HG03469 (cell line): ENCODE measurements around the gene CDH4.

ENCODE experiments used
- ATAC-seq: cut with Tn5 transposase; IDR thresholded peaks from one replicate; pipeline ENCODE4 v1.9.1; 2021; ENCODE audit warnings: mild to moderate bottlenecking, moderate library complexity, moderate number of reproducible peaks; ENCODE audit not compliant: unreplicated experiment

CDH4 gene

DNA sequence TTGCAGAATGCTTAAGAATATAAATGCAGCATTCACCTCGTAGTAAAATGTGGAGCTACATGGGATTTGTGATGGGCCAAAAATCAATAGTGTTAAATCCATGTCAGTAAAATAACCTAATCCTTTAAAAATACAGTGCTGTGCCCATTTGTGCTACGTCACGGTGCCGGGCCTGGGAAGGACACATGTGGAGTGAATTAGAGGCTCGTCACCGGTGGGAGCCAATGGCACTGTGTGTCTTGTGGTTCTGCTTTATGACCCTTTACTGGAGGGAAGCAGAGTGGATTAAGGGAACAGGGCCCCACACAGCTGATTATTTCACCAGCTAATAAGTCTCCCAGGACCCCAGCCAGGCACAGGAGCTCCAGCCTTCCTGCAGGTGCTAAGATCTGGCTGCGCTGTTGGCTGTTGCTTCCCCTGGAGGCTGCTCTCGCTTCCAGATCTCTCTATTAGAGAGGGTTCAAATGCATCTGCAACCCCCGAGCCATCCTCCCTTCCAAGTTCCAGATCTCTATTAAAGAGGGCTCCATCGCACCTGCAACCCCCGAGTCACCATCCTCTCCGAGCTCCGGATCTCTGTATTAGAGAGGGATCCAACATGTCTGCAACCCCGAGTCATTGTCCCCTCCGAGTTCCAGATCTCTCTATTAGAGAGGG is 405.8 kb downstream of the CDH4 start:
- ATAC-seq: no peak

DNA sequence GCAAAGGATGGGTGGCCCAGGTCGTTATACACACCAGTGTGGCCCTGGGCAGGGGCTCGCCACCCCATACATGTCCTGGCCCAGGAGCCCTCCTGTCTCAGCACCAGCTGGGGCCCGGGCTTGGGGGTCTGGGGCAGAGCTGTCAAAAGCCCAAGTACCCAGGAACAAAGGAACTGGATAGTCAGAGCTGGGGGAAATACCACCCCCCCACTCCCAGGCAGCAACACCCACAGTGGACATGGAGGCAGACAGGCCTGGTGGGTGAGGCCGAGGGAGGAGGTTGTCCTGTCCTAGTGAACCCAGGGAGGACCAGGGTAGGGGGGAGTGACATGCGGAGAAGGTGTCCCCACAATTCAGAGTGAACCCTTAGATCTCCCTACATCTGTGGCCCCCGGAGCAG is 406.5 kb downstream of the CDH4 start:
- no peak for ATAC-seq

DNA sequence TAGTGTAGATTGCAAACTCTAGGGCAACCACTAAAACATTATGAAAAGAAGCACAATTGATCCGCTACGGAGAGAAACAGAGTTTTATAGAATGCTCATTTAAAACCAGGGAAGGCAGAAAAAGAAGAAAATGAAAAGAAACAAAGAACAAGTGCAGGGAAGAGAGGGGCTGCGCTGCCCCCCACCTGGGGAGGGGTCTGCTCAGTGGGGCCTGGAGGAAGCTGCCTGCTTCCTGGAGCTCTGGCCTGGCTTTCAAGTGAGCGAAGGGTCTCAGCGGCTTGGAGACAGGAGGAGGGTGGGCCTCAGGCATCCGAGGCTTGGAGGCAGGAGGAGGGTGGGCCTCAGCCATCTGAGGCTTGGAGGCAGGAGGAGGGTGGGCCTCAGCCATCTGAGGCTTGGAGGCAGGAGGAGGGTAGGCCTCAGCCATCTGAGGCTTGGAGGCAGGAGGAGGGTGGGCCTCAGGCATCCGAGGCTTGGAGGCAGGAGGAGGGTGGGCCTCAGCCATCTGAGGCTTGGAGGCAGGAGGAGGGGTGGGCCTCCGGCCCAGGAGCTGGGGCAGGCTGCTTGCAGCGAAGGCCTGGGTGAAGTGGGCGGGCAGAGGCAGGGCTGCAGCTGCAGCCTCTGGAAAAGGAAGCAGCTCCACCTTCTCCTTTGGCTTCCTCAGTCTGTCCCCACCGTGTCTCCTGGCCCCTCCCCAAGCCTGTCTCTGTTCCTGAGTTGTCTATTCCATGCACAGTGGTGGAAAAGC is 407.4 kb downstream of the CDH4 start:
- no peak for ATAC-seq

- ATAC-seq: no peak
Measured at GRCh38 chr20:61659994-61660346, 407.9 kb downstream of the CDH4 start.

DNA sequence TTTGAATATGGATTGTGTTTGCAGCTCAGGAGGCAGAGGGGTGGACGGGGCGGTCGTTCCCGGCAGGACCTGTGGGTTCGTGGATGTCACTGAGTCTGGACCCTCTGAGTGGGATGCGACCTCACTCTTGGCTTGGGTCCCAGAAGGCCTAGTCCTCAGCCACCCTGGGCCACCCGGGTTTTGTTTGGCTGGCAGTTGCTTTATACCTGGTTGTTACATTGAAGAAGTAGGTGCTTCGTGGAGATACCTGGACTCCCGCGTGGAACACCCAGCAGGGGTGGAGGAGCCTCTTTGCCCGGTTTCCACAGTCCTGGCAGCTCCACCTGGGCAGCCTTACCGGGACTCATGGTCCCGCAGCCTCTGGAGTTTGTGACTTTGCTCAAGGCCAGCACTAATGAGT is 408.5 kb downstream of the CDH4 start:
- no peak for ATAC-seq

DNA sequence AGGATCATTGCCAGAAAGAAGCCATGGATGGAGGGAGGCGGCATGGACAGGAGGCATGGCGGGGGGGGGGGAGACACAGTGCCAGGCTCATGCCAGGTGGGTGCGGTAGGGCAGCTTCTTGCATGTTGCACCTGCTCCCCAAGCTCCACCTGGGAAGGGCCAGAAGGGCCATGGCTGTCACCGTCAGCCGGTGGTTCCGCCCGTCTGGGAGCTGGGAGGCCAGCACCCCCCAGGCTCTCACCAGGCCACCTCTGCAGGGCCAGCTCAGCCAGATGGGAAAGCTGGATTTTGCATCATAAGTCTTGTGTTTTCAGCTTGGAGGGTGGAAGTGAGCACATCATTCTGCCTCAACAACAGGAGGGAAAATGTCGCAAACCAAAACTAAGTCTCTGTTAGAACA is 409.0 kb downstream of the CDH4 start:
- ATAC-seq: no peak

DNA sequence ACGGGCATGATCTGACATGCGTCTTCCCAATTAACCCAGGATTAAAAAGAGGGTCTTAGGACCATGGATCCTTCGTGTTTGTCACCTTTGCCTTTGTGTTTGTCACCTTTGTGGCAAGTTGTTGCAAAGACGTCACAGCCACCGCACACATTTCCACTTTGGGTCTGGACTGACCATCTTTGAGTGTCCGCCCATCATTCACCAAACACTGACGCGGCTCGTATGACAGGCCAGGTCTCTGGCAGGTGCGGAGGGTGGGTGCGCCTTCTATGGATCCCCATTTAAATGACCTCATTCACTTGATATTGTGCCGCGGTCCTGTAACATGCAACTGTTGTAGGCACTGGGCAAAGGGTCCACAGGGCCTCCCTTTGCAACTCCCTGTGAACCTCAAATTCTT is 409.5 kb downstream of the CDH4 start:
- no peak for ATAC-seq

- no peak for ATAC-seq
Measured at GRCh38 chr20:61662226-61662967, 410.3 kb downstream of the CDH4 start.

DNA sequence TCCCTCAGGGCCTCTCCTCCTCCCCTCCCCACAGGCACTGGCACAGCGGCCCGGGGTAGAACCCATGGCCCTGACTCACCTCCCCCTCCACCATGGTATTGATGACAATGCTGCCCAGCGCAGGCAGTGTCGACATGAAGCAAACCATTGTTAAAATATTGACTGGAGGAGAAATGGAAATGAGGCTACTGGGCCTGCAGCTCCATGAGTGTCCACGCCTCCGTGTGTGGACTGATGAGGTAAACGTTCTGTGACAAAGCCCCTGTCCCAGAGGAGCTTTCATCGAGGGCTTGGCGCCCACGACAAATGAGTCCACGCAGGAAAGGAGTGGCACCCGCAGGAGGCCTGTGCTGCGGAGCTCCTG is 410.9 kb downstream of the CDH4 start:
- no peak for ATAC-seq

DNA sequence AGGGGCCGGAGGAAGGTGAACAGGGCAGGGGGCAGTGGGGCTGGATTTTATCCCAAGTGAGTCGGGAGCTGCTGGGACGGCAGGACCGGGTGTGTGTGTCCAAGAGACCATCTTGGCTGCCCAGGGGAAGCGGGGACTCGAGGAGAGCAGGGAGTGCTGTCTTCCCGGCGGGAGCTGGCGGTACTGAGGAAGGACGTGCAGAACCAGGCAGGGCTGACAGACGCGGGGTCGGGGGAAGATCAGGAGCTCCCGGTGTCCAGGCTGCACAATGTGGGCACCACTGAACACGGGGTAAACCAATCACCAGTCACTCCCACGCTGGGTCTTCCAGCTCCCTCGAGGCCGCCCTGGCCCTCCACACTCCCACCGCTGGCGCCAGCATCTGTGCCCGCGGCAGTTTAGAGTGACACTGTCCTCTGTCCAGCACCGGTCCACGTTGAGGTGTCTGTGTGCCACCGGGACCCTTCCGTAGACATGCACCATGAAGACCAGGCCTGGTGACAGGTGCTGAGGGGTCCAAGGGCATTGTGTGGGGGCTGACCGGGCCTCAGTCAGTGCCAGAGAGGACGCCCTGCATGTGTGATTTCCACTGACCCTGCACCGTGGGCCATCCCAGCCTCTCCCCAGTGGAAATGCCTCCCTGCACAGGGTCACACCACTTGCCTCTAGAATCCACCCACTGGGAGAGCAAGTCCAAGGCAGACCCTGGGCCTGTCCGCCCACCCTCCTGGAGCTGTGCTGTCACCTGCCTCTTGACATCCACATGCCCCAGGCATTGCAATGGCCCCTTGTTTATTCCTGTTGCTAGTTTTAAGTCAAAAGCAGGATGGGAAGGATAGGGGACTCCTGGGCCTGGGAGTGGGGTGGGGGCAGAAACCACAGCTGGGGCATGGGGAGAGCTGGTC is 411.7 kb downstream of the CDH4 start:
- no peak for ATAC-seq

DNA sequence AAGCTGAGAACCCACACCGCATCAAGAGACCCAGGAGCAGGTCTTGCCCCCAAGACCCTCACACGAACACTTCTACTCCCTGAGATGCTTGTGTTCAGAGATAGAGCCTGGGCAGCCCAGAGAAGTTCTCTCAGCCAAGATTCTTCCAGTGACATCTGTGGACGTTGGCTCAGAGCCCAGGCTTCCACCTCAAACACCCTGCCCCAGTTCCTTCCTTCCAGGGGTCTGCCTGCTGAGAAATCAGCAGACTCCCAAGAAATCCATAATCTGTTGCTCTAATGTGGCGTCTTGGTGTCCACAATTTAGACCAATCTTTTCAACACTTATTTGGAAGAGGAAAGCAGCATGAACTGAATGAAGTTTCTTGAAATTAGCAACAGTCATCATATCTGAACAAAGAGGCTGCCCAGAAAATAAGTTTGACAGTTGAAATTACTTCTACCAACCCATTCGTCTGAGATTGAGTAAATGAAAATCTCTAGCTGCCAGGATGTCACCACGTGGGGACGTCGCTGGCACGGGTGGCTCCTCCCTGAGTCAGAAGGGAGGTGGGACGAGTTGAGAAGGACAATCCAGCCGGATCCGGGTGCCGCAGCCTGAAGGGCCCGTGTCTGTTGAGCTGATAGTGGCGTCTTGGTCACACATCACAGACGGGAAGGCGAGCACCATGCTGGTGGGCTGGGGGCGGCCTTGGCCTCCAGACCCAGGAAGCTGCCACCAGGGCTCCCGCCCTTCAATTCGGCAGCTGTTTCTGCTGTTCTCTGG is 412.7 kb downstream of the CDH4 start:
- no peak for ATAC-seq

- no peak for ATAC-seq
Measured at GRCh38 chr20:61665528-61666470, 413.7 kb downstream of the CDH4 start.

DNA sequence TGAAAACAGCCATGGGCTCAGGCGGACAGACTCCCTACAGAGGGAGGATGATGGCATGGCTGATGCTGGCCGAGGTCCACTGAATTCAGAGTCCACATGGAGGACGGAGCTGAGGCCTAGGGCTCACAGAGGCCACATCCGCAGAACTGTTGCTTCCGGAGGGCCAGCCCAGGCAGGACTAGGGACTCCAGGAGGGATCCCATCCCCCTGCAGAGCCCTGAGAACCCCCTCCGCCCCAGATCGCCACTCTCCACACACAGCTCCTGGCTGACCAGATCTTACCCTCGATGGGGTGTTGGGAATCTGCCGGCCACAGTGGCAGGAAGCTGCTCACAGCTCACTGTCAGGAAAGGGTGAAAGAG is 414.4 kb downstream of the CDH4 start:
- no peak for ATAC-seq

DNA sequence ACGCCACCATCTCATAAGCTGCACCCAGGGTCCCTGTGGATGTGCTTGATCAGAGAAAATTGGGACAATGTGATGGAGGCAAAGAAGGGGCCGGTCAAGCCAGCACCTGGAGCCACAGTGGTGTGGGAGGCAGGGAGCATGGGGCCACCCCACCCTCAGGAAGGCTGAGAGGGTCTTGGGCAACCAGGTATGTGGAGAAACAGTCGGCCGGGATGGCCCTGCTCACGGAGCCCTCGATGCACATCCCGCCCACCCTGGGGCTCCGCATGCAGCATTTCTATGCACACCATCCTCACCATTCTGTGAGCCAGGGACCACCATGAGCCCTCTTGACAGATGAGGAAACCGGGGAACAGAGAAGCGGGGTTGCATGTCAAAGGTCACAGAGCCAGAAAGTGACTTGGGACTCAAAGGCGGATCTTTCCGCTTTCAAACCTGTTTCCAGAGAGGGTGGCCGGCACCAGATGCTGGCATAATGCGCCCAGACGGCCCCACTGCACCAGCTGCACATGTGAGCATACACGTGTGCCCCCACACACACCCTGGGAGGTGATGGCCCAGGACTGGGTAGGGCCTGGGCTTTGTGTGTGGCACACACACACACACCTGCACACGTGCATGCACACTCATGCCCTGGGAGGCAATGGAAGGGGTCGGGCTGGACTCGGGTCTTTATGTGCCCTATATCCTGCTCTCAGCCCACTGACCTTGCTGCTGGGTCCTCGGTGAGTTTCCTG is 415.2 kb downstream of the CDH4 start:
- no peak for ATAC-seq

- no peak for ATAC-seq
Measured at GRCh38 chr20:61668065-61668650, 416.1 kb downstream of the CDH4 start.

GRCh38 chr20:61668771-61669503 is 416.9 kb downstream of the CDH4 start:
- no peak for ATAC-seq

DNA sequence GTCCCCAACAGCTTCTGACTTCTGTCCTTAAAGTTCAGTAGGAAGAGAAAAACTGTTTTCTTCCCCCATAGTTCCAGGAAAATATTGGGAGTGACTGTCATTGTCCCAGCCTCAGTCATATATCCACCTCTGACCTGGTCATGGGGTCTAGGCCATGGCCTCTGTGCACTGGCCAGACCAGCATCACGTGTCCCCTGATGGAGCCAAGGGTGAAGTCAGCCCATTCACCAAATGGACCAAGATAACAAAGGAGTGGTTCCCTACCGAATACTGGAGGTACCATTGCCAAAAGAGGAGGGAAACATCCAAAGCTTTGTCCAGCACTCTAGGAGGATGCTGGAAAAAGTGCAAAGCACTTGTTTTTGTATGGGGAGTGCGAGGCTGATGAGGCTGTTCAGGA is 418.2 kb downstream of the CDH4 start:
- ATAC-seq: no peak

DNA sequence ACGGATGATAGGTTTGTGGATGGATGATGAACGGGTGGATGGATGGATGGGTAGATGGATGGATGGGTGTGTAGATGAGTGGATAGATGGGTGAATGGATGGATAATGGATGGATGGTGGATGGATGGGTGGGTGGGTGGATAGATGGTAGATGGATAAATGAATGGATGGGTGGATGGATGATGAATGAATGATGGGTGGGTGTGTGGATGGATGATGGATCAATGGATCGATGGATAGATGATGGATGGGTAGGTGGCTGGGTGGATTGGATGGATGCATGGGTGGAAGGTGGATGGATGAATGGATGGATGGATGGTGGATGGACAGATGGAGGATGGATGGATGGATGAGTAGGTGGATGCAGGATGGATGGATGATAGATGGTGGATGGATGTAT is 419.5 kb downstream of the CDH4 start:
- no peak for ATAC-seq
